ENCODE measurements around the gene ZNF785.

DNA sequence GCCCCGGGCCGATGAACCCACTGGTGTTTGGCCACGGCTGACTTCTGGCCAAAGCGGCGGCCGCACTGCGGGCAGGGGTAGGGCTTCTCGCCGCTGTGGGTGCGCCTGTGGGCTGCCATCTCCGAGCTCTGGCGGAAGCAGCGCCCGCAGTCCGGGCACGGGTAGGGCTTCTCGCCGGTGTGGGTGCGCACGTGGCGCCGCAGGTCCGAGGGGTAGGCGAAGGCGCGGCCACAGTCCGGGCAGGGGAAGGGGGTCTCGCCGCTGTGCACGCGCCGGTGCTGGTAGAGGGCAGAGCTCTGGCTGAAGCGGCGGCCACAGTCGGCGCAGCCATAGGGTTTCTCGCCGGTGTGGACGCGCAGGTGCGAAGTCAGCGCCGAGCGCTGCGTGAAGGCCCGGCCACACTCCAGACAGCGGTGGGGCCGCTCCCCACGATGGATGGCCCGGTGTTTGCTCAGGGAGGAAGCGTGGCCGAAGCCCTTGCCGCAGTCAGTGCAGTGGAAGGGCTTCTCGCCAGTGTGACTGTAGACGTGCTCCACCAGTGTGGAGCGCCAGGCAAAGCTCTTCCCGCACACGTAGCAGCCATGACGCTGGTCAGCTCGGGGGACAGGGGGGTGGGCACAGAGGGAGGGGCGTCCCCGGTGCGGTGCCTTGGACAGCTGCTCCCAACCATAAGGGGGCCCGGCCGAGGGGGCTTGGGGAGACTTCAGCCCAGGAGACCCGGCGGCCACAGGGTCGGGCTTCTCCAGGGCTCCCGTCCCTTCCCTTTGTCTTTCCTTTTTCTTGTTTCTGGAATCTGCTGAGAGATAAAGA, 30.0 kb downstream of the ZNF785 start:
- TF ChIP-seq POLR2AphosphoS5 (IDR thresholded peaks at IDR 0.05; ENCODE audit: borderline replicate concordance, low read depth, low read length): no peak
- TF ChIP-seq EZH2 (IDR thresholded peaks at IDR 0.05): no peak

All from SK-N-MC (cell line).